Measurements from ENCODE around the gene MAGI2.

Gene MAGI2

DNA sequence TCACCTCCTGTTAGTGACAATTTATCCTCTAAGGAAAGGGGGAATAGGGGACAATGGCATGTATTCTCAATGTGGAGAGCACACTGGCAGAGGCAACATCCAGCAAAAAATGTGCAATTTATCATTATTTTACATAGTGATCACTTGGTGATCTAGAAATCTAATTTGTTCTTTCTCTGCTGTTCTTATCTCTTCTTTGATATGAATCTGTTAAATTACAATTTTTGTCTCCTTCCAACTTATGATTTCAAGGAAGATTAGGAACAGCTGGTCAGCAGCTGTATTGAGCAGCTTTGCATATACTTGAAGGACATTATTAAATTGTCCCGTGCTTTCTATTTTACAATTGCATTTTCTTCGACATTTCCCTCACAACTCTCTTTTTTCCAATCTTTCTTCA is 213.1 kb downstream of the MAGI2 start:
- no peak for DNase-seq

DNA sequence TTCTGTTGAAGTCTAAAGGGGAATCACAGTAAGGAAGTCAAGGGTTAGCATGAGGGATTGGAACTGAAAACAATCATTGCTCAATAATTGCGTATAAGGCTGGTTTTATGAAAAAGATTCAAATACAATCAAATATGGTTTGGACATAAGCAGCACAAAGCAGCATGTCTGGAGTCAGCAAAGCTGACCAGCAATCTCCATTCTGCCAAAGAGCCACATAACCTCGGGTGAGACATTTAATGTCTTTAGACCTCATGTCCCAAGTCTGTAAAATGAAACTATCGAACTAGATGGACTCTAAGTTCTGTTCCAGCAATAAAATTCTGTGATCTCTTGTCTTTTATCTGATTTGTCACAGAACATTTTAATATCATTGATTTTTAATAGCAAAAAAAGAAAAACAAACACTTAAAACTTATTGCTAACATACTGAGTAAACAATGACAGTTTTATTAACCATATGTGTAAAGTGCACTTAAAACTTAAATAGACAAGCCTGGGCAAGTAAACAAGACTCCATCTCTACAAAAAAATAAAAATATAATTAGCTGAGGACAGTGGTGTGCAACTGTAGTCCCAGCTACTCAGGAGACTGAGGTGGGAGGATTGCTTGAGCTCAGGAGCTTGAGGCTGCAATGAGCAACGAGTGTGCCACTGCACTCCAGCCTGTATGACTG is 217.0 kb downstream of the MAGI2 start:
- no peak for DNase-seq

- no peak for DNase-seq
These were observed 226.4 kb downstream of the MAGI2 start for GRCh38 chr7:79227044-79227443.

DNA sequence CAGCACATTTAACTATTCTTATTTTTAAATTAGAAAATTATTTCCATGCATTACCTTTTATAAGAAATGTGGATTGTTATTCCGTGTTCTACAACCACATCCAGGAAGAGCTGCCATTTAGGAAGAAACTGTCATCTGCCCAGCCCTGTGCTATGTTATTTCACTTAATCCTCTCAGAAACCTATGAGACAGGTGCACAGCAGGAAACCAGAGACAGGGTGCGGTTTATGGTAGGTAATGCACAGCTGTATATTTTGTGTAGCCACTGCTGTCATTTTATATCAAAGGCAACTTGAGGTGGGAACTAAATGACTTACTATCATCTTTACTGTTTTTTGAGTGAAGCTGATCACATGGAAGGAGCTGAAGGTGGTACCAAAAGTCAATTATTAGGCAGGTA is 232.3 kb downstream of the MAGI2 start:
- no peak for DNase-seq

- no peak for DNase-seq
These were observed 235.4 kb downstream of the MAGI2 start for GRCh38 chr7:79217976-79218626.

DNA sequence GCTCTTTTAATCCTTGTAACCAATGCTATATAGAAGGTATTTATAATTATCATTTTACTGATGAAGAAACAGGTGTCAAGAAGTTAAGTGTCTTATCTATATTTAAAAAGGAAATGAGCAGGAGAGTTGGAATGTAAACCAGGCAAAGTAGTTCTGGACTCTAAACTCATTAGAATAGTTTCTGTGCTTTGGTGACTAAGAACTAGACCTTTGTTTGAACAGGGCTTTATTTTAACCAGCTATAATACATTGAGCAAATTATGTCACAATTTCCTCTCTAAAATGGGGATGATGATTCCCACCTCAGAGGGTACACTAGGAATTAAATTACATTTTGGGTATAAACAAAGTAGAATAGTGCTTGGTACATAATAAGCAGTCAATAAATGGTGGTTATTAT is 236.0 kb downstream of the MAGI2 start:
- DNase-seq = no peak

GRCh38 chr7:79216236-79216635 is 237.2 kb downstream of the MAGI2 start:
- DNase-seq = no peak

- DNase-seq = no peak
These were observed 241.1 kb downstream of the MAGI2 start for GRCh38 chr7:79212334-79212733.

GRCh38 chr7:79211724-79212123 is 241.7 kb downstream of the MAGI2 start:
- DNase-seq = no peak

DNA sequence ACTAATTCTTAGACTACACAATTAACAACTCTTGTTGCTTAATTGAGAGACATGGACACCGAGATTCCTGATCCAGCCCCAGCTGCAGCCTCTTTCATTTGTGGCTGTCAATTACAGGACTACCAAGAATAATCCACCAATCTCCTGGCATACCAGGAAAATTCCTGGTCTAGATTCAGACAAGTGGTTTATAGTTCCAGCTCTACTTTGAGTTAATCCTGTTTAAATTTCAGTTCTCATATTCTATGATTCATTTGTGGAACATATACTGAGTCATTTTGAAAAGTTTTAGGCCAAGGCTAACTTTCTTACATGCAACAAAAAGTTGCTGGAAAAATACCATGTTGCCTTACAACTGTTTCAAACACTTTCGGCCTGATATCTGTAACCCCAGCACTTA is 253.5 kb downstream of the MAGI2 start:
- DNase-seq = no peak

- no peak for DNase-seq
These were observed 254.2 kb downstream of the MAGI2 start for GRCh38 chr7:79199266-79199665.

DNA sequence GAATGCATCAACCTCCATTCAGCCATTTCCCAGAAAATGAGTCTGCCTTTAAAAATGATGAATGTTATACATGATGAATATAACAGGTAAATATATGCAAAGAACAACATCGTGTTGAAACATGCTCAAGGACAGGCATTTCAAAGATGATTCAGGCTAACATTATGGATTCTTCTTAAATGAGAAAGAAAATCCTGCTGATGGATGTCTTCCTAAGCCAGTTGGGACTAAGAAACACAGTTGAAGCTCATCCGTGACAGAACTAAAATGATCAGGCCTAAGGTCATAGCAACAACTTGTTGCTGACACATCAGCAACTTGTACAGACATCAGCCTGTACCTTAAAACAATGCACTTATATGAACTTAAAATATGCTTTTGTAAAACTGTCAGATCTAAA is 267.9 kb downstream of the MAGI2 start:
- no peak for DNase-seq

GRCh38 chr7:79182283-79182682 is 271.2 kb downstream of the MAGI2 start:
- DNase-seq = peak; percentile 12

DNA sequence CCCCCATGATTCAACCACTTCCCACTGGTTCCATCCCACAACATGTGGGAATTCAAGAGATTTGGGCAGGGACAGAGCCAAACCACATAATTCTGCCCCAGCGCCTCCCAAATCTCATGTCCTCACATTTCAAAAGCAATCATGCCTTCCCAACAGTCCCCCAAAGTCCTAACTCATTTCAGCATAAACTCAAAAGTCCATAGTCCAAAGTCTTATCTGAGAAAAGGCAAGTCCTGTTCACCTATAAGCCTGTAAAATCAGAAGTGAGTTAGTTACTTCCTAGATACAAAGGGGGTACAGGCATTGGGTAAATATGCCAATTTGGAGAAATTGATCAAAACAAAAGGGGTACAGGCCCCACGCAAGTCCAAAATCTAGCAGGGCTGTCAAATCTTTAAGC is 272.9 kb downstream of the MAGI2 start:
- DNase-seq = no peak

DNA sequence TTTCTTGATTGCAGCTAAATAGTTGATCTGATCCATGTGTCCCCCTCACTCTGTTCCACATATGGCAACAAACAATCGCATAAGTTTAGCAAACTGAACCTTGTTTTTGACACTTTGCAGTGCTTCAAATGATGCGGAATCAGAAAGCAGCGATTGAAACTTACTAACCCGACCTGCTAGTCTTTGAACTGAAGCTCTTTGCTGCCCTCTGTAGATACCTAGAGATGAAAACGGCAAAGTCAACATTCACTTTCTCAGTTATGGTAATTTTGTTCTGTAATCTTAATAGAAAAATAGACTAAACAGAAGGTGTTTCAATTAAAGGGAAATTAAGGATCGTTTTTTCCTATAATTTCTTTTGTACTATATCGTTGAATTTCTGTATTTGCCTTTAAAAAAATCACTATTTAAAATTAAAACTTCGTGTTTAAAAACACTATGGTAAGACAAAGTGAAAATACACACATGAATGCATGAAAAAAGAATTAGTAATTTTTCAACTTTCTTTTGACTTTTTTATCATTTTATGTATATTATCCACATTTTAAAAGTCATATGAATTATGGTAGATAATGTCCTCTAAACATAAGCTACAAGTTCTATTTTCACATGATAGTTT is 276.5 kb downstream of the MAGI2 start:
- DNase-seq = no peak

- no peak for DNase-seq
These were observed 278.1 kb downstream of the MAGI2 start for GRCh38 chr7:79175374-79175773.

DNA sequence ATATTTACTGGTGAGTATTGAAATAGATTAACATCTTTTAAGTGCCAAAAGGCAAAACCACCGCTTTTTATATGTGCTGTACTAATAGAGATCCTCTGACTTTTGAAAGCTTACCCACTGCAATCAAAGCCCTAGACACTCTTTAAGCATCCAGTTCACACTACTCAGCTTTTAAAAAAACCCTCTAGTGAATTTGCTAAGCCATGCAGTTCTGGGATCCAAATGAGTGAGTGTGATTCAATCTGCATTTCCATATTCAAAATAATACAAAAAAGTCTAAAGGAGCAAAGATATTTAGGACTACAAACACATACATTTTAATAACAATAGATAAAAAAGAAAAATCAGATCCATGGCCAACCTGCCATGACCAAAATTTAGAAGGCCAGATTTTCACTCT is 288.2 kb downstream of the MAGI2 start:
- DNase-seq = no peak

DNA sequence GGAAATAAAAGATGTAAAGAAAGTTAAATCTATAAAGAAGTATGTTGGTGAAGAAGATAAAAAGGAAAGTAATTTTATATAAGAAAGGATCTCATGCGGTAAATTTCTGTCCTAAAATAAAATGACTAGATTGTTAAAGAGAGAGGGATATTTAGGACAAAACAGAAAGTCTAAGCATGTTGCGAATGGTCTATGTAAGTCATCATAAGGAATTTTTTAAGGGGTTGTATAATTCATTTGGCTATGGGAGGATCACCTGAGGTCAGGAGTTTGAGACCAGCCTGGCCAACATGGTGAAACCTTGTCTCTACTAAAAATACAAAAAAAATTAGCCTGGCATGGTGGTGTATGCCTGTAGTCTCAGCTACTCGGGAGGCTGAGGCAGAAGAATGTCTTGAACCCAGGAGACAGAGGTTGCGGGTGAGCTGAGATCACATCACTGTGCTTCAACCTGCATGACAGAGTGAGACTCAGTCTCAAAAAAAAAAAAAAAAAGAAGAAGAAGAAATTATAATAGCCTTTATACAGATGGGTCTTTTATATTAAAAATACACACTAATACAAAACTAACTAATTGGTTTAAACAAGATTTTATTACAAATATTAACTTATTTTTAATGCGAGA is 294.3 kb downstream of the MAGI2 start:
- no peak for DNase-seq

DNA sequence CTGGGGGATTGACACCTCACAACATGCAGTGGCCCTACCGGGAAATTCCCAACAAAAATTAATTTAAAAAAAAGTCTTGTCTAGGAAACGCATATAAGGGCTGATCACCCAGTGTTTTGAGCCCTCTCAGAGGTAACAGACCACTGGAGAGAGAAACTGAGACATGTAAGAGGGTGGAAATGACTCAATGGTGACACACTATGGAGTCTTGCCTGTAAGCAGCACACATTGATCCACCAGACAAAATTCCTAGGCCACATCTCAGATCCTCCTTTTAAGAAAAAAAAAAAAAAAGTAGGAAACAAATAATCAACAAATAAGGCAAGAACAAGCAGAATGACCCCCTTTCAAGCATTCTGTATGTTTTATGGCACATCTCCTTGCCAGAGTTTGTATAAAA is 296.2 kb downstream of the MAGI2 start:
- DNase-seq = no peak

- DNase-seq = no peak
These were observed 303.6 kb downstream of the MAGI2 start for GRCh38 chr7:79149831-79150230.

- DNase-seq = no peak
These were observed 310.8 kb downstream of the MAGI2 start for GRCh38 chr7:79142706-79143105.

DNA sequence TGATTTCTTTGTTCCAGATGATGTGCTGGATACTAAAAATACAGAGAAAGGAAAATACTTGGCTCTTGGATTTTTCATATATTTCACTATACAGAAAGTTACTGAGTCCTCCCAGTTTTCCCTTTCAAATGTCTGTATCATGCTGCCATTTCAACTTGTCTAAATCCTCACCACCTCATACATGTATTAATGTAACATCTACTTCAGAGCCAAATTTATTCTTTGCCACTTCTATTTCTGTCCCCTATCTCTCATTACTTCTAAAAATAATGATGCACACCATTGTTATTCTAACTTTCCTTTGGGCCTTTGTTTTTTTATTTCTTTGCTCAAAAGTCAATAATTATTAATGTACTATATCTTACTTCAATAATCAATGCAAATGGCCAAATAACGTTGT is 312.2 kb downstream of the MAGI2 start:
- DNase-seq = no peak

- no peak for DNase-seq
These were observed 315.5 kb downstream of the MAGI2 start for GRCh38 chr7:79137942-79138341.

DNA sequence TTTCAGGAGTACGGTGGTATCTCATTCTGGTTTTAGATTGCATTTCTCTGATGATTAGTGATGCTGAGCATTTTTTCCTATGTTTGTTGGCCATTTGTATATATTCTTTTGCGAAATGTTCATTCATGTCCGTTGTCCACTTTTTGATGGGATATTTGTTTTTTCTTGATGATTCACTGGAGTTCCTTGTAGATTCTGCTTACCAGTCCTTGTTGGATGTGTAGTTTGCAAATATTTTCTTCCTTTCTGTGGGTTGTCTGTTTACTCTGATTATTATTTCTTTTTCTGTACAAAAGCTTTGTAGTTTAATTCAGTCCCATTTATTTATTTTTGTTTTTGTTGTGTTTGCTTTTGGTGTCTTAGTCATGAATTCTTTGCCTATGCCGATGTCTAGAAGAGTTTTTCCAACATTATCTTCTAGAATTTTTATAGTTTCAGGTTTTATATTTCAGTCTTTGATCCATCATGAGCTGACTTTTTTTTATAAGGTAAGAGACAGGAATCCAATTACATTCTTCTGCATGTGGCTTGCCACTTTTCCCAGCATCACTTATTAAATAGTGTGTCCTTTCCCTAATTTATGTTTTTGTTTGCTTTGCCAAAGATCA is 320.5 kb downstream of the MAGI2 start:
- no peak for DNase-seq
